ENCODE results near the gene ACTRT1.

Gene ACTRT1

DNA sequence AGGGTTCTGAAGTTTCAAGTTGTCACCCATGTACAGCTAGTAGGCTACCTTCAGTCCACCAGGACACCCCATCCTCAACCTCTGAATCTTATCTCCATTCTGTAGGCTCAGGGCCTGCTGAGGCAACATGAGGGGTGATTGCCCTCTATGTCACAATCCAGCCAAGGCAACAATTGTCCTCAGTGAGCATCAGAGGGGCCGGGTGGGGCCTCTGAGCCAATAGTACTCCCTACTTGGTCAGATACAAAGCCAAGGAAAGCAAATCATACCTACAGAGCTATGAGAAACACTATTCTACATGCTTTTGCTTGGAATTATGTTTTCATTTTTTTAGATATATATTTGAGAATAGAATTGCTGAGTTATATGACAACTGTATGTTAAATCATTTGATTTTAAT lies at the start of gene ACTRT1:
ACTRT1 (minus strand) TSS at position 101 of the 400 bp plus-strand sequence. CDS start 197 bp downstream, outside the sequence.
- DNase-seq, result no peak

DNA sequence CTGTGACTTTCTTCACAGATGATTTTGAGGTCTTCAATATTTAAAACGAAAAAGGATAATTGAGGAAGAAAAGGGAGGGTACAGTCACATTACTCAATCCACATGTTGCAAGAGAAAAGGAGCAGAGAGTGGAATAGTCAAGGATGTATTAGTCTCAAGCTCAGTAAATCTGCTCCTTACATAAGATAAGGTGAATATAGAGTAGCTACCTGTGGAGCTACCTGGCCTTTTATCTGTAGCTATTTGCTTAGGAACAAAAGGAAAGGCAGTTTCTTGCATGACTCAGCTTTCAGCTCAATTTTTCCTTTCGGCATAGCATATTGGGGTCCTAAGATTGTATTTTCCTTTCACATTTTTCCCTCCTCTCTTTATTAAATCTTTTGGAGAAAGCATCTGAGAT lies 26.3 kb upstream of the ACTRT1 start:
- DNase-seq, result no peak

DNA sequence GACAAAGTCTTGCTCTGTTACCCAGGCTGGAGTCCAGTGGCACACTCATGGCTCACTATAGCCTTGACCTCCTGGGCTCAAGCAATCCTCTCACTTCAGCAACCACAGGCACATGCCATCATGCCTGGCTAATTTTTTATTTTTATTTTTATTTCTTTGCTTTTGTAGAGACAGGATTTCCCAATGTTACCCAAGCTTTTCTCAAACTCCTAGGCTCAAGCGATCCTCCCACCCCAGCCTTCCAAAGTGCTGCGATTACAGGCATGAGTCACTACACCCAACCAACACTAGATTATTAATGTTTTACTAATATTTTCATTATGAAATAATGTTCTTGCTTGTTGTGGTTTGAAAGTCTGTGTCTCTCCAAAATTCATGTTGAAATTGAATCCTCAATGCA lies 5.2 kb upstream of the ACTRT1 start:
- DNase-seq, result no peak

DNA sequence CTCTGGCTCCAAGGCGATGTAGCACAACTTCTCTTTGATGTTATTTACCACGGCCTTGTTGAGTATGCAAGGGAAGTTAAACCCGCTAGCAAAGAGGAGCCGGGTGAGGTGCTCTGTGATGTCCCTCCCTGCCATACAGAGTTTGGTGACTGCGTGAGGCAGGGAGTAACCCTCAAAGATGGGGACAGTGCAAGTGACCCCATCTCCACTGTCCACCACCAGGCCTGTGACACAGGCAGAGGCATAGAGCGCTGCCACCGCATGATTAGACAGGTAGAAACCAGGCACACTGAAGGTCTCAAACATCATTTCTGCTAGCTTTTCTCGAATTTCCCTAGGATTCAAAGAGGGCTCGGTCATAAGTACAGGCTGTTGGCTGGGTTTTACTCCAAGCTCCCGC lies 677 bp downstream of the ACTRT1 start:
- no peak for DNase-seq

DNA sequence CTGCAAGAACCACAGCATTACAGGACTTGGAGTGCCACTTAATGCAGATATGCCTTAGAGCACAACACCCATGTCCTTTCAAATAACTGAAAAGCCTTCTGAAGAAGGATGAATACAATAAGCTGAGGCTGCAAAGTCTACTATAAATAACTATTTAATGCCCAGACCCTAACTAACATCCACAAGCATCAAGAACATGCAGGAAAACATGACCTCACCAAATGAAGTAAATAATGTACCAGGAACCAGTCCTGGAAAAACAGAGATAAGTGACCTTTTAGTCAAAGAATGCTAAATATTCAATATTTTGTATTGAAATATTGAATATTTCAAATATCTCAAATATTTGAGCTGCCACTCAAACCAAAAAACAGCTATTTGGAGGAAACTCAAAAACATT lies 16.9 kb downstream of the ACTRT1 start:
- DNase-seq, result no peak

DNA sequence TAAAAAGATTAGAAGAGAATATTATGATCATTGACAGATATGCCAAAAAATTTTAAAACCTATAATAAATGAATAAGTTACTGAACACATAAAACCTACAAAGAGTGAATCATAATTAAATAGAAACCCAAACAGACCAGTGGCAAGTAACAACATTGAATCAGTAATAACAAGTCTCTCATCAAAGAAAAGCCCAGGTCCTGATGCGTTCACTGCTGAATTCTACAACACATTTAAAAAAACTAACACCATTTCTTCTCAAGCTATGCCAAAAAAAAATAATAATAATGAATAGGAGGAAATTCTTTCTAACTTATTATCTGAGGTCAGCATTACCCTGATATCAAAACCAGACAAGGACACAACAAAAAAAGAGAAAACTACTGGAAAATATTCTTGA lies 30.6 kb downstream of the ACTRT1 start:
- no peak for DNase-seq

DNA sequence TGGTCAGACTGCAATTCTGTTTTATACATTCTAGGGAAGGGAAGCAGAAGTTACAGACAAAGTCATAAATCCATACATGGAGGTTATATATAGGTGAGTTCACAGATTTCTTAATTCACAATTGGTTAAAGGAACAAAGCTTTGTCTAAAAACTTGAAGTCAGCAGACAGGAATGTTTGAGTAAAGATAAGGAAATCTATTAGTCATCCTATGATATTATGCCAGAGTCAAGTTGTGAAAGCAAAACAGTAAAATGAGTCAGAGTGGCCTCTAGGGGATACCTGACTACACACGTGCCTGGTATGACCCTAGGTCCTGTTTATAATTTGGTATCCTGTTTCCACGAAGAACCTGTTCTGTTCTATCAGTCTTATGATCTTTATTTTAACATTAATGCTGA lies 31.5 kb downstream of the ACTRT1 start:
- no peak for DNase-seq

DNA sequence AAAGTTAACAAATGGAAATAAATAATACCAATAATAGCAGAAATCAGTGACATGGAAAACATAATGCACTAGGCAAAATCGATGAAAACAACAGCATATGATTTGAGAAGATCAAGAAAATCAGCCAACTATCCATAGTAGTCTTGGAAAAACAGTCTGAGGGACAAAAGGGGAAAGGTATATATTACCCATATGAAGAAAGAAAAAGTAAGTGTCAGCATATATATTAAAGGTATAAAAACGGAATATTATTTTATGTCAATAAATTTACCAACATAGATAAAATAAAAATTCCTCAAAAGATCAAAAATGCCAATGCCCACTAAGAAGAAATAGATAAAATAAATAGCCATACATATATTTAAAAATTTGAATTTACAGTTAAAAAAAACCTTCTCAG lies 33.0 kb downstream of the ACTRT1 start:
- DNase-seq, result no peak

DNA sequence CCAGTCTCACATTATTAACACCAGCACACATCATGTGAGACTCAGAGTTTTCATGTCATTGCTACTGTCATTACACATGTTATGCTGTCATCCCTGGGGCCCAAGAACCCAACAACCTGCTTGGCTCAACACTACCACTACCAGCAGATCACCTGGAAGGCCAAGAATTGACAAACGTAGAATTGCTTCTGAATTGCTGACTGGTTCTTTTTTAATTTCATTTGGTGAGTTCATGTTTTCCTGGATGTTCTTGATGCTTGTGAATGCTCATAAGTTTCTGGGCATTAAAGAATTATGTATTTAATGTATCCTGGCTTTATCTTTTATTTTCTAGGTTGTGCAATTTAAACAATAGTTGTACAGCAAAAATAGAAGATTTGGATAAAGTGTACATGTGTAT lies 40.2 kb downstream of the ACTRT1 start:
- DNase-seq, result no peak

DNA sequence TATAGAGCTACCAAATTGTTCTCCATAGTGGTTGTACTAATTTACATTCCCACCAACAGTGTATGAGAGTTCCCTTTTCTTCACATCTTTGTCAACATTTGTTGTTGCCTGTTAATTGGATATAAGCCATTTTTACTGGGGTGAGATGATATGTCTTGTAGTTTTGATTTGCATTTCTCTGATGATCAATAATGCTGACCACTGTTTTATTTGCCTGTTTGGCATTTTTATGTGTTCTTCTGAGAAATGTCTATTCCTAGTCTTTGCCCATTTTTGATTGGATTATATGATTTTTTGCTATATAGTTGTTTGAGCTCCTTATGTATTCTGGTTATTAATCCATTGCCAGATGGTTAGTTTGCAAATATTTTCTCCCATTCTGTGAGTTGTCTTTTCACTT lies 44.3 kb downstream of the ACTRT1 start:
- no peak for DNase-seq
